HS-5 (cell line): ENCODE data around the gene THSD7A.
A peak's percentile ranks its signal among the peaks of the same experiment; 100 is the strongest.

ENCODE experiments used
- DNase-seq: peaks from one replicate; pipeline ENCODE4 v3.0.0-alpha.2; 2012; ENCODE audit warnings: low read depth

The THSD7A gene

GRCh38 chr7:11638011-11638774 lies 193.8 kb downstream of the THSD7A start:
- DNase-seq = no peak

GRCh38 chr7:11636274-11636673 lies 195.7 kb downstream of the THSD7A start:
- no peak for DNase-seq

- no peak for DNase-seq
These were observed 198.7 kb downstream of the THSD7A start for GRCh38 chr7:11633310-11633709.

- no peak for DNase-seq
These were observed 201.6 kb downstream of the THSD7A start for GRCh38 chr7:11630355-11630754.

GRCh38 chr7:11625669-11626068 lies 206.3 kb downstream of the THSD7A start:
- no peak for DNase-seq

- peak; percentile 51 for DNase-seq
These were observed 208.8 kb downstream of the THSD7A start for GRCh38 chr7:11623093-11623678.

GRCh38 chr7:11620406-11621253 lies 211.4 kb downstream of the THSD7A start:
- no peak for DNase-seq

- DNase-seq = no peak
These were observed 215.5 kb downstream of the THSD7A start for GRCh38 chr7:11616466-11616865.

- DNase-seq = no peak
These were observed 216.8 kb downstream of the THSD7A start for GRCh38 chr7:11615174-11615573.

- no peak for DNase-seq
These were observed 218.6 kb downstream of the THSD7A start for GRCh38 chr7:11613292-11613930.

GRCh38 chr7:11612737-11613136 lies 219.3 kb downstream of the THSD7A start:
- no peak for DNase-seq

GRCh38 chr7:11609096-11609670 lies 222.8 kb downstream of the THSD7A start:
- no peak for DNase-seq

GRCh38 chr7:11607686-11608085 lies 224.3 kb downstream of the THSD7A start:
- DNase-seq = no peak

GRCh38 chr7:11605749-11606148 lies 226.2 kb downstream of the THSD7A start:
- no peak for DNase-seq

- DNase-seq = no peak
These were observed 227.5 kb downstream of the THSD7A start for GRCh38 chr7:11604505-11604904.

- DNase-seq = no peak
These were observed 230.2 kb downstream of the THSD7A start for GRCh38 chr7:11601761-11602160.

GRCh38 chr7:11593322-11593721 lies 238.7 kb downstream of the THSD7A start:
- no peak for DNase-seq

GRCh38 chr7:11592699-11593098 lies 239.3 kb downstream of the THSD7A start:
- DNase-seq = no peak

GRCh38 chr7:11591943-11592342 lies 240.1 kb downstream of the THSD7A start:
- DNase-seq = no peak

- no peak for DNase-seq
These were observed 240.9 kb downstream of the THSD7A start for GRCh38 chr7:11591055-11591633.

GRCh38 chr7:11589251-11589650 lies 242.7 kb downstream of the THSD7A start:
- no peak for DNase-seq

GRCh38 chr7:11587814-11588213 lies 244.2 kb downstream of the THSD7A start:
- no peak for DNase-seq
